ENCODE measurements around the gene ODC1.

The ODC1 gene

DNA sequence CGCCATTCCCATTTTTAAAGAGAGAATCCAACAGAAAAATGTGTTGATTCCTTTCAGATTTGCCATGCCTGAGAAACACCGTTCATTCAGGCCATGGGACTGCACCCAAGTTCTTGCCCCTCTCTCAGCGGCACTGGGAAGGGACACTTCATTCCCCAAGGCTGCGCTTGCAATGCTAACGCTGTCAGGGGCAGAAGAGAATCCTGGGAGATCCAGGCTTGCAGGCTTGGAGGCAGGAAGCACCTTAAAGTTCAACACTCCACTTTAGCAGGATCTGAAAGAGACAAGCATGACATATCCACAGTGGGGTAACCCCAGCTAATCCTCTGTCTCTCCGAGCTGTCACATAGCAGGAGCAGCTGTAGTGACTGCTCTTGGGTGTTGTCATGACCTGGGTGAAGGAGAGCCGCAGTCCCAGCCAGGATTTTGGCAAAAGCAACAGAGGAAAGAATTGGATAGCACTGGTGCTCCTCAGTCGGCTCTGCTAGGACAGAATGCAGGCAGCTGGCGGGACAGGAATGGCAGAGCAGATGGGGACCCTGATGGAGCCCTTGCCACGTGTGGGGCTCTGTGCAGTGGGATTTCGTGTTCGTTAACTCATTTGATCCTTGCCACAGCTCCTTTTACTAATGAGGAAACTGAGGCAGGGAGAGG lies 22.0 kb upstream of the ODC1 start:
- H3K27ac ChIP-seq: no peak overlapping the region; the same call in 1 of the 2 replicates
- TF ChIP-seq, protein P1, sequence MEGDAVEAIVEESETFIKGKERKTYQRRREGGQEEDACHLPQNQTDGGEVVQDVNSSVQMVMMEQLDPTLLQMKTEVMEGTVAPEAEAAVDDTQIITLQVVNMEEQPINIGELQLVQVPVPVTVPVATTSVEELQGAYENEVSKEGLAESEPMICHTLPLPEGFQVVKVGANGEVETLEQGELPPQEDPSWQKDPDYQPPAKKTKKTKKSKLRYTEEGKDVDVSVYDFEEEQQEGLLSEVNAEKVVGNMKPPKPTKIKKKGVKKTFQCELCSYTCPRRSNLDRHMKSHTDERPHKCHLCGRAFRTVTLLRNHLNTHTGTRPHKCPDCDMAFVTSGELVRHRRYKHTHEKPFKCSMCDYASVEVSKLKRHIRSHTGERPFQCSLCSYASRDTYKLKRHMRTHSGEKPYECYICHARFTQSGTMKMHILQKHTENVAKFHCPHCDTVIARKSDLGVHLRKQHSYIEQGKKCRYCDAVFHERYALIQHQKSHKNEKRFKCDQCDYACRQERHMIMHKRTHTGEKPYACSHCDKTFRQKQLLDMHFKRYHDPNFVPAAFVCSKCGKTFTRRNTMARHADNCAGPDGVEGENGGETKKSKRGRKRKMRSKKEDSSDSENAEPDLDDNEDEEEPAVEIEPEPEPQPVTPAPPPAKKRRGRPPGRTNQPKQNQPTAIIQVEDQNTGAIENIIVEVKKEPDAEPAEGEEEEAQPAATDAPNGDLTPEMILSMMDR (conservative IDR thresholded peaks at IDR 0.05): no peak
- no peak for TF ChIP-seq ZFX (IDR thresholded peaks at IDR 0.05)

DNA sequence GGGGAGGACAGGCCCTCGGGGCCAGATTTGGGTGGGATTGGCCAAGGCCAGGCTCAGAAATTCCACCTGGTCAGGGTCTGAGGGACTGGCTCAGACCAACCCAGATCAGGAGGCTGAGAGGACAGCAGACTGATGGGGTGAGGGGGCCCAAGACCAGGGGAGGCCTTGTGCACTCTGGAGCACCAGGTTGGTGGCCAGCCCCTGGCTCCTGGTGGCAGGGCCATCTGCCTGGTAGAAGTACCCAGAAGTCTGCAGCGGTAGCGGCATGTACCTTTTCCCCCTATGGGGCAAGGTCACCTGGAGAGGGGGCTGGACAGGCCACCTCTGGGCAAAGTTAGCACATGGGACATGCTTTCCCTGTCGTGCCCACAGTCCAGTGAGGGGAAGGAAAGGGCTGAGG lies 21.2 kb upstream of the ODC1 start:
- TF ChIP-seq ZFX (IDR thresholded peaks at IDR 0.05): no peak
- TF ChIP-seq, protein P1 (conservative IDR thresholded peaks at IDR 0.05): no peak
- H3K27ac ChIP-seq: peak overlapping the region; percentile 10; the same call in 1 of the 2 replicates

DNA sequence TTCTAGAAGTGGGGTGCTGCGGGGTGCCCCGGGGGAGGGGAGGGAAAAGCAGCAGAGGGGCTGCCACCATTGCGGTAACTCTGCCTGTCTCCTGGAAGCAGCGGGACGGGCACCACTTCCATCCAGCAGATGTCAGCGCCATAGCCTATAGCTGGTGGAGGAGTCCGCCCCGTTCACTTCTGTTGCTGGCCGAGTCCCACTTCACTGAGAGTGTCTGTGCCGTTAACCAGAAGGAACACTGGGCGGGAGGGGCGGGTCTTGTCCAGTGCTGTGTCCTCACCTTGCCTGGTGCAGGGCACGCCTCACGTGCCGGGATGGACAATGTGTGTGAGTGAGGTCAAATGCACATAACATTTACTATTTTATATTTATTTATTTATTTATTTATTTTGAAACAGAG lies 19.3 kb upstream of the ODC1 start:
- TF ChIP-seq, protein P1 (conservative IDR thresholded peaks at IDR 0.05): no peak
- TF ChIP-seq ZFX (IDR thresholded peaks at IDR 0.05): no peak
- H3K27ac ChIP-seq: peak overlapping the region; percentile 85

DNA sequence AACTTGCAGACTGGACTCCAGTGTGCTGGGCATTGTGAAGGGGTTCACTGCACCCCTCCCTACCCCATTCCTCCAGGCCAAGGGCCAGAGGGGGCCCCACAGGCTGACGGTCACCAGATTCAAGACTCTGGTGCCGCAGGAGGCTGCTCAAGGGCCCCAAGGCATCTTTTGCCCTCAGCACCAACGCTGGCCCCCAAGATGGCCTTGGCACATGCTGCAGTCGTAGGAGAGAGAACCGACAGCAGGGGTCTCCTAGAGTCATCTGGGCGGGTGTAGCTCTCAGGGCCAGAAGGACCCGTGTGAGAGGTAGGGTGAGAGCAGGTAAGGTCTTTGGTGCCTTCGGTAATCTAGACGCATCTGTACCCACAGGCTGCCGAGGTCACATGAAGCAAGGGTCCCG lies 18.7 kb upstream of the ODC1 start:
- H3K27ac ChIP-seq: peak overlapping the region; percentile 85
- TF ChIP-seq ZFX (IDR thresholded peaks at IDR 0.05): no peak
- TF ChIP-seq, protein P1 (conservative IDR thresholded peaks at IDR 0.05): no peak

DNA sequence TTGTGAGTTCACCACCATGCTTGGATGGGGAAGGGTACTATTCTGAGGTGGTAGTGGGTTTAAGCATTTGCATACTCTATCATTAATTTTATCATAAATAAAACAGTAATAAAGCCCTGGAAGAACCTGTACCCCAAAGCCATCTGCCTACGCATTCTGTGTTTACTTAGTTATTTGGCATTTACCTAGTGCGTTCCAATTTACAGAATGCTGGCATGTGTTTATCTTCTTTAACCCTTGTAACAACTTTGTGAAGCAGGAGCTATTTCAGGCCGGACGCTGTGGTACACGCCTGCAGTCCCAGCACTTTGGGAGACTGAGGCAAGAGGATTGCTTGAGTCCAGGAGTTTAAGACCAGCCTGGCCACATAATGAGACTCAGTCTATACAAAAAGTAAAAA lies 17.8 kb upstream of the ODC1 start:
- peak overlapping the region; percentile 85 for H3K27ac ChIP-seq
- TF ChIP-seq, protein P1 (conservative IDR thresholded peaks at IDR 0.05): no peak
- no peak for TF ChIP-seq ZFX (IDR thresholded peaks at IDR 0.05)

DNA sequence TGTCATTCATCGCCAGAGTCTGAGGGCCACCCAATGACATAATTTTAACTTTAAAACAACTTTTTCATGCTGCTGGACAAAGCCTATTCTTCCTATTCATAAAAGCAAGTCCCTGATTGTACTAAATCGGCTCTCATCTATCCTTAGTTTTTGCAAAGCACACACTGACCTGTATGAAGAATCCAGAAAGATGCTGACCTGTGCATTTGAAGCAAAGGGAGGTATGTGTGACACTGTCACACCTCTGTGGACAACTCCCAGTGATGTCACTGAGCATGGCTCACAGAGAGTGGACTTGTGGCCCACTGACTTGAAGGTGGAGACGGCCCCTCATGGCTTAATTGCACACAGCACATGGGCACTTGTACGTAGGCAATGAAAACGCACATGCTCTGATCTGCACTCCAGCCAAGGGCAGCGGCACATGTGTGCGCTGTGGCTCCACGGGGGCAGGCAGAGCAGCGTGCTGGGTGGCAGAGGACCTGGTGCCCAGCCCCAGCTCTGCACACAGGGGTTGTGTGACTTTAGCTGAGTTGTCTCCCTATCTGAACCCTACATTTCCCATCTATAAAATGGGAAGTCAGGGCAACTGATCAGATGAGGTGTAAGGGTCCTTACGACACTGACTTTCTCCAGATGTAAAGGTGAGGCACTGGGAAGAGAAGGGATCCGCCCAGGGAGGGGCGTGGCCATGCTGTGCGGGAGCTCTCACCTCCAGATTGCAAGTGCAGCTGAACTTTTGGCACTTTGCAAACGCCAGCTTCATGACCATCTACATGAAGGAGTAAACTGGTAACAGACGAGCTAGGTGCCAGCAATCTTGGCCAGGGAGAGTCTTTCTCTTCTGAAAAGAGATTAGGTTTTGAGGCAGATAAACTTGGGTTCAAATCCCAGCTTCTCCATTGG lies 14.3 kb upstream of the ODC1 start:
- TF ChIP-seq ZFX (IDR thresholded peaks at IDR 0.05): no peak
- TF ChIP-seq, protein P1 (conservative IDR thresholded peaks at IDR 0.05): no peak
- H3K27ac ChIP-seq: peak overlapping the region; percentile 1; the same call in 1 of the 2 replicates

DNA sequence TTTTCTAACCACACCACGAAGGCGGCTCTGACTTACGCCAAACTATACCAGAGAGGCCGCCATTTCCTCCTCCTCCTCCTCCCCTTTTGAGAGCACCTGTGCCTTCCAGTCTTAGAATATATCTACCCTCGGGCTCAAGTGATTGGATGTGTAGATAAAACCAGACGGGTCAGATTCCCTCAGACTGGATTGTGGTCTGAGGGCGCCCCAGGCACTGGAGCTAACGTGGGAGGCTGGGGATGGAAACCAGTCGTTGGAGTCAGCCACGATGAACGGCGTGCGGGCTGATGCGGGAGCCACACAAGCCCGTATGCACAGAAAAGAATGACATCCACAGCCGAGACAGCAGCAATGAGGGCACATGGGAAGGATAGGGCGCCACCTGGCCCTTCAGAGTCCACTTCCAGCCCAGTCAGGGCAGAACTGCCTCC lies 12.3 kb upstream of the ODC1 start:
- peak overlapping the region; percentile 17; the same call in 1 of the 2 replicates for H3K27ac ChIP-seq

More for the DNA sequence above, 12.3 kb upstream of the ODC1 start:
- no peak for TF ChIP-seq ZFX (IDR thresholded peaks at IDR 0.05)
- TF ChIP-seq, protein P1 (conservative IDR thresholded peaks at IDR 0.05): no peak

Data from C4-2B (cell line).